Endothelial cell of umbilical vein (primary cell): Measurements from ENCODE around the gene SLC5A10. TPM values are rescaled to one million over a fixed set of nuclear protein-coding genes. Genes with fewer than 3 reads are reported as not detected.

Experiments used
- BruUV-seq: library from RNA; stranded (reverse); fragments of 400-500 nt; replicated peaks from 2 replicates; lab custom pipeline; 2021; lab: Mats Ljungman, UMichigan
- CTCF ChIA-PET: fragments of 300-600, 350-600 bp; sonication (Branson Sonifier 250); formaldehyde crosslinking; loops from one replicate; lab custom pipeline; 2021; ENCODE audit warnings: antibody characterized with exemption, inconsistent platforms; lab: Charles Lee
- POLR2A ChIA-PET: fragments of 300-600, 350-600 bp; sonication (Branson Sonifier 250); formaldehyde crosslinking; loops from one replicate; lab custom pipeline; 2021; ENCODE audit warnings: antibody characterized with exemption, inconsistent platforms; lab: Charles Lee
- DNase-seq: peaks from one replicate; pipeline ENCODE4 v3.0.0-alpha.2; 2011; ENCODE audit warnings: low read depth, low spot score
- FAIRE-seq: peaks from 2 replicates; lab custom pipeline; 2011; peaks lifted over from hg19 to GRCh38; lab: Jason Lieb, UNC
- H2AFZ ChIP-seq: 2 replicates; pipeline ENCODE4 v1.6.0; 2012; ENCODE audit warnings: low read depth, low read length, control low read depth, inconsistent platforms
- H3K27ac ChIP-seq: 2 replicates; pipeline ENCODE4 v1.5.1; 2011; ENCODE audit warnings: low read depth, mild to moderate bottlenecking, control low read depth, low read length, moderate library complexity; ENCODE audit not compliant: insufficient read depth
- H3K27me3 ChIP-seq, 2 experiments: 2 replicates each; pipeline versions ENCODE4 v1.6.0 to v1.6.1; 2011; ENCODE audit warnings: low read length in 2 of 2, mixed read lengths in 1 of 2; ENCODE audit not compliant: control insufficient read depth in 2 of 2, insufficient read depth in 2 of 2
- H3K36me3 ChIP-seq, 2 experiments: 2 replicates in 1 of 2; 3 replicates in 1 of 2; pipeline ENCODE4 v1.5.1; 2011; ENCODE audit warnings: low read length in 2 of 2, mild to moderate bottlenecking in 1 of 2, moderate library complexity in 1 of 2; ENCODE audit not compliant: control insufficient read depth in 2 of 2, insufficient read depth in 2 of 2; ENCODE audit errors: extremely low read depth in 1 of 2
- H3K4me1 ChIP-seq: 3 replicates; pipeline ENCODE4 v1.5.1; 2011; ENCODE audit warnings: mild to moderate bottlenecking, low read length; ENCODE audit not compliant: control insufficient read depth, insufficient read depth; ENCODE audit errors: extremely low read depth
- H3K4me2 ChIP-seq: 2 replicates; pipeline ENCODE4 v1.6.1; 2011; ENCODE audit warnings: low read length, control low read depth, mixed read lengths; ENCODE audit not compliant: insufficient read depth
- H3K4me3 ChIP-seq, 3 experiments: fragments of 200-600 bp in 1 of 3; sonication (generic), shearing (Covaris generic) in 1 of 3; replicated peaks in 1 of 3; 2 replicates each; pipeline ENCODE4 v1.5.1; 2011 to 2016; ENCODE audit warnings: control low read depth in 3 of 3, low read length in 3 of 3, mild to moderate bottlenecking in 2 of 3, inconsistent platforms in 1 of 3, low read depth in 1 of 3, moderate library complexity in 1 of 3; ENCODE audit not compliant: insufficient read depth in 1 of 3
- H3K79me2 ChIP-seq: 2 replicates; pipeline ENCODE4 v1.6.0; 2012; ENCODE audit warnings: low read length, inconsistent platforms; ENCODE audit not compliant: control insufficient read depth, insufficient read depth
- H3K9ac ChIP-seq: replicated peaks from 2 replicates; pipeline ENCODE3; 2011; ENCODE audit warnings: low read length, control low read depth; ENCODE audit not compliant: insufficient read depth; ENCODE audit errors: extremely low read depth
- H3K9me1 ChIP-seq: replicated peaks from 3 replicates; pipeline ENCODE4 v1.6.0; 2011; ENCODE audit warnings: mild to moderate bottlenecking, low read length; ENCODE audit not compliant: control insufficient read depth, insufficient read depth; ENCODE audit errors: extremely low read depth
- H3K9me3 ChIP-seq: replicated peaks from 2 replicates; pipeline ENCODE4 v1.5.1; 2012; ENCODE audit warnings: low read length, inconsistent platforms; ENCODE audit not compliant: control insufficient read depth, insufficient read depth
- H4K20me1 ChIP-seq: replicated peaks from 2 replicates; pipeline ENCODE3; 2011; ENCODE audit warnings: mild to moderate bottlenecking, low read length; ENCODE audit not compliant: control insufficient read depth, insufficient read depth; ENCODE audit errors: extremely low read depth
- EZH2 ChIP-seq: IDR thresholded peaks from 2 replicates; pipeline ENCODE4 v1.6.1; 2012; ENCODE audit warnings: borderline replicate concordance, low read depth, mild to moderate bottlenecking, moderate library complexity, low read length, inconsistent platforms; ENCODE audit not compliant: severe bottlenecking
- FOS ChIP-seq: IDR thresholded peaks from 2 replicates; pipeline ENCODE4 v1.6.1; 2011; ENCODE audit warnings: mild to moderate bottlenecking, low read length, moderate library complexity, borderline replicate concordance; ENCODE audit not compliant: insufficient read depth
- GATA2 ChIP-seq: IDR thresholded peaks from 2 replicates; pipeline ENCODE4 v1.7.0; 2011; ENCODE audit warnings: low read depth, mild to moderate bottlenecking, moderate library complexity, mixed read lengths, low read length; ENCODE audit not compliant: insufficient read length, insufficient read depth
- JUN ChIP-seq: IDR thresholded peaks from 2 replicates; pipeline ENCODE4 v1.6.1; 2011; ENCODE audit warnings: borderline replicate concordance, low read depth; ENCODE audit not compliant: insufficient read length, insufficient read depth
- MYC ChIP-seq: IDR thresholded peaks from one replicate; pipeline ENCODE4 v1.6.1; 2011; ENCODE audit warnings: mild to moderate bottlenecking, low read depth, low read length
- POLR2A ChIP-seq: IDR thresholded peaks from 2 replicates; pipeline ENCODE4 v1.6.1; 2012; ENCODE audit warnings: low read depth, mild to moderate bottlenecking, control low read depth, low read length
- POLR2AphosphoS5 ChIP-seq: IDR thresholded peaks from 2 replicates; pipeline ENCODE4 v1.6.1; 2012; ENCODE audit warnings: low read depth, mild to moderate bottlenecking, control low read depth, low read length, moderate library complexity; ENCODE audit not compliant: insufficient read depth
- dilution Hi-C: fragments of 300-500 bp; cut with MboI; formaldehyde crosslinking; loops from one replicate; pipeline ENCODE4 v1.15.0; 2019; ENCODE audit warnings: low sequenced_read_pairs; ENCODE audit not compliant: extremely low pct_ligation_motif_present
- intact Hi-C: fragments of 100-400 bp; cut with micrococcal nuclease; formaldehyde crosslinking; loops from one replicate; pipeline ENCODE4 v1.10.0; 2022
- polyA plus RNA-seq, 4 experiments: library from polyadenylated mRNA; depleted of rRNA in 3 of 4; stranded (reverse) in 3 of 4; unstranded in 1 of 4; fragments of >200 nt; gene quantifications; 2 replicates each; pipeline versions ENCODE4 v1.2.1 to v1.2.3, GENCODE V29; 2011 to 2012; ENCODE audit warnings: missing spikeins in 1 of 4
- total RNA-seq: library from RNA; stranded (reverse); gene quantifications from 2 replicates; pipeline ENCODE4 v1.2.3, GENCODE V29; 2021
- TF ChIP-seq, protein P1 (sequence below), 2 donors: IDR thresholded peaks; 1 replicate in 1 of 2; 2 replicates in 1 of 2; pipeline ENCODE4 v1.5.1; 2011; ENCODE audit warnings: low read length in 2 of 2, mild to moderate bottlenecking in 2 of 2, moderate library complexity in 2 of 2, control low read depth in 1 of 2, inconsistent platforms in 1 of 2, low read depth in 1 of 2; ENCODE audit not compliant: insufficient read depth in 1 of 2; ENCODE audit errors: extremely low read depth in 1 of 2
- TF ChIP-seq, protein P2 (sequence below): IDR thresholded peaks from 2 replicates; pipeline ENCODE4 v1.6.1; 2011; ENCODE audit not compliant: insufficient read depth, insufficient read length

The SLC5A10 gene
- total and polyA plus RNA-seq, 2 donors (not counting 3 experiments of a cell fraction or from before 2014, with no cell fraction given) = not detected

DNA sequence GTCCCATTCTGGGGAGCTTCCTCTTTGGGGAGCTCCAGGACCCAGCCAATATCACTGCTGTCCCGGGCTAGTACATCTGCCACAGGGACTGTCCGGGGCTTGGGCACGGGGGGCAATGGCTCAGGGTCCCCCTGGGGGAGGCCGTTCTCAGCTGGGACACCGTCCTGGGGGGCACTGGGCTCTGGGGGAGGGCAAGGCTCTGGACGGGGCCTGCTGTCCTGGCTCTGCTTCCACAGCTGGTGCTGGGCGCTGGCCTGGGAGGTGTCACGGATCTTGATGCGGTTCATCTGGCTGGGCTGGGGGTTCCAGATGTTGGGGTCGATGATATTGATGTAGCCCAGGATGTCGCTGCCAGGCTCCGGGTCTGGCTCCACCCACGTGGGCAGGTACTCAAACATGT lies 26.1 kb downstream of the SLC5A10 start:
- no peak overlapping the region for H3K4me2 ChIP-seq
- intact Hi-C loops (no loop called here), dilution Hi-C loops (no loop called here)
- TSS peak; percentile 15 for BruUV-seq
- no peak overlapping the region for H3K4me3 ChIP-seq
- ChIA-PET CTCF (interaction anchor here (2.3 kb wide), 1 partner anchor 17 kb away, joined by 6 read pairs; no protein-coding TSS in a partner anchor), POLR2A (no interaction called here)
- no peak overlapping the region for H2AFZ ChIP-seq
- H3K79me2 ChIP-seq = no peaks in the 10 kb centered on the region
- no peak for FAIRE-seq
- no peaks in the 10 kb centered on the region for H3K9me1 ChIP-seq
- no peaks in the 10 kb centered on the region for H4K20me1 ChIP-seq
- peaks cover 8% of the 10 kb centered on the region for H3K4me1 ChIP-seq
- H3K27me3 ChIP-seq = no peaks in the 10 kb centered on the region
- H3K36me3 ChIP-seq = peaks cover 0 to 10% of the 10 kb centered on the region in 2 experiments
- DNase-seq = no peak
- TF ChIP-seq GATA2 (no peak), MYC (no peak), POLR2AphosphoS5 (no peak), FOS (no peak), EZH2 (no peak), POLR2A (no peak), JUN (no peak)
- TF ChIP-seq, protein P1, sequence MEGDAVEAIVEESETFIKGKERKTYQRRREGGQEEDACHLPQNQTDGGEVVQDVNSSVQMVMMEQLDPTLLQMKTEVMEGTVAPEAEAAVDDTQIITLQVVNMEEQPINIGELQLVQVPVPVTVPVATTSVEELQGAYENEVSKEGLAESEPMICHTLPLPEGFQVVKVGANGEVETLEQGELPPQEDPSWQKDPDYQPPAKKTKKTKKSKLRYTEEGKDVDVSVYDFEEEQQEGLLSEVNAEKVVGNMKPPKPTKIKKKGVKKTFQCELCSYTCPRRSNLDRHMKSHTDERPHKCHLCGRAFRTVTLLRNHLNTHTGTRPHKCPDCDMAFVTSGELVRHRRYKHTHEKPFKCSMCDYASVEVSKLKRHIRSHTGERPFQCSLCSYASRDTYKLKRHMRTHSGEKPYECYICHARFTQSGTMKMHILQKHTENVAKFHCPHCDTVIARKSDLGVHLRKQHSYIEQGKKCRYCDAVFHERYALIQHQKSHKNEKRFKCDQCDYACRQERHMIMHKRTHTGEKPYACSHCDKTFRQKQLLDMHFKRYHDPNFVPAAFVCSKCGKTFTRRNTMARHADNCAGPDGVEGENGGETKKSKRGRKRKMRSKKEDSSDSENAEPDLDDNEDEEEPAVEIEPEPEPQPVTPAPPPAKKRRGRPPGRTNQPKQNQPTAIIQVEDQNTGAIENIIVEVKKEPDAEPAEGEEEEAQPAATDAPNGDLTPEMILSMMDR (IDR thresholded peaks at IDR 0.05; ENCODE audit: extremely low read depth in 1 of 2, insufficient read depth in 1 of 2, low read depth in 1 of 2, low read length in 2 of 2) = no peak
- TF ChIP-seq, protein P2, sequence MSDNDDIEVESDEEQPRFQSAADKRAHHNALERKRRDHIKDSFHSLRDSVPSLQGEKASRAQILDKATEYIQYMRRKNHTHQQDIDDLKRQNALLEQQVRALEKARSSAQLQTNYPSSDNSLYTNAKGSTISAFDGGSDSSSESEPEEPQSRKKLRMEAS = no peak
- no peak overlapping the region for H3K9ac ChIP-seq
- H3K27ac ChIP-seq = no peak overlapping the region
- H3K9me3 ChIP-seq = no peaks in the 10 kb centered on the region
